Tibial artery (tissue), 4 donors: ENCODE results near the gene BHLHA15.

Experiments used
- DNase-seq, 2 donors: peaks; one replicate each; pipeline ENCODE4 v3.0.0-alpha.2; 2019
- H3K27ac ChIP-seq, 2 donors: fragments of 200-600 bp; sonication (generic) in 1 of 2; 1 replicate in 1 of 2; 2 replicates in 1 of 2; pipeline ENCODE4 v1.5.1; 2018 to 2019; ENCODE audit warnings: mild to moderate bottlenecking in 1 of 2
- H3K27me3 ChIP-seq, 2 donors: fragments of 200-600 bp; sonication (generic) in 1 of 2; one replicate each; pipeline versions ENCODE4 v1.5.1 to v1.6.0; 2016 to 2019
- H3K36me3 ChIP-seq, 3 donors: fragments of 200-600 bp; sonication (generic) in 2 of 3; one replicate each; pipeline ENCODE4 v1.5.1; 2016 to 2019; ENCODE audit warnings: mild to moderate bottlenecking in 2 of 3
- H3K4me1 ChIP-seq, 4 donors: fragments of 200-600 bp; sonication (generic) in 2 of 4; 1 replicate in 3 of 4; 2 replicates in 1 of 4; pipeline ENCODE4 v1.5.1; 2016 to 2019
- H3K4me3 ChIP-seq, 2 donors: fragments of 200-600 bp; sonication (generic) in 1 of 2; 1 replicate in 1 of 2; 2 replicates in 1 of 2; pipeline ENCODE4 v1.5.1; 2018 to 2019; ENCODE audit warnings: mild to moderate bottlenecking in 2 of 2
- H3K9me3 ChIP-seq, 3 donors: fragments of 200-600 bp; sonication (generic) in 1 of 3; one replicate each; pipeline ENCODE4 v1.5.1; 2016 to 2019
- CTCF ChIP-seq, 2 experiments: fragments of 200-600 bp in 1 of 2; fragments of 450-650 bp in 1 of 2; IDR thresholded peaks; one replicate each; pipeline ENCODE4 v1.5.1; 2017 to 2019; ENCODE audit warnings: antibody characterized with exemption in 2 of 2, mild to moderate bottlenecking in 1 of 2, moderate library complexity in 1 of 2
- intact Hi-C: fragments of 100-400 bp; cut with DNase I; formaldehyde crosslinking; loops from one replicate; pipeline ENCODE4 v1.15.0; 2023; ENCODE audit warnings: low total_unique reads

BHLHA15 gene

DNA sequence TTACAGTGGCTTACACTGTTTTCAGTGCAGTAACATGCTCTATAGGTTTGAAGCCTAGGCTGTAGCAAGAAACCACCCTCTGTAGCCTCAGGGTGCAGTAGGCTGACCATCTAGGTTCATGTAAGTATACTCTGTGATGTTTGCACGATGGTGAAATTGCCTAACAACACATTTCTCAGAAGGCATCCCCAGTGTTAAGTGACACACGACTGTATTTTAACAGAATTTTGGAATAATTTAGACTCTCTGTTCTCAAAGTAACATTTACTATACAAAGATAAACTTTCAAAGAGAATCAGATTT, 44.6 kb upstream of the BHLHA15 start:
- Histone ChIP-seq H3K27me3 (no peaks in the 10 kb centered on the region), H3K4me1 (no peaks in the 10 kb centered on the region), H3K27ac (no peak overlapping the region), H3K9me3 (no peaks in the 10 kb centered on the region), H3K4me3 (no peak overlapping the region), H3K36me3 (peaks cover 0 to 7% (median 3%) of the 10 kb centered on the region in 3 donors)
- intact Hi-C loops = loop anchor here (5.0 kb wide), 1 partner anchor 144 kb away; no protein-coding TSS in a partner anchor
- DNase-seq = no peak
- no peak for TF ChIP-seq CTCF (IDR thresholded peaks at IDR 0.05)

DNA sequence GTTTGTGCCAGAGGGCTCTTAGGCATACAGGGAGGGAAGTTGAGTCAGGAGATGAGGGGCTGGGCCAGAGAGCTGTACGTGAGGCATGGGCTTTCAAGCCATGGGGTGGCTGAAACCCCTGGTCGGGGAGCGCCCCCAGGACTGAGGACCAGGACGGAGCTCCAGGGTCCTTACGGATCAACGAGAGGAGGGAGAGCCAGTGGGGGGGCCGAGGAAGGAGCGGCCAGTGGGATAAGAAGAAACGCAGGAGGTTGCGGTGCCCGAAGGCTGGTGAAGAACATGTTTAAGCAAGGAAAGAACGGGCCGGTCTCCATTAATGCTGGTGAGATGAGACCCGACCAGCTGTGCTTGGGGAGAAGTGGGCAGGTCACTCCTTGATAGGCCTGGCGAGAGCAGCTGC, 43.6 kb upstream of the BHLHA15 start:
- Histone ChIP-seq H3K4me1 (no peaks in the 10 kb centered on the region), H3K27ac (no peak overlapping the region), H3K27me3 (no peaks in the 10 kb centered on the region), H3K36me3 (peaks cover 8 to 18% (median 13%) of the 10 kb centered on the region in 3 donors), H3K9me3 (no peaks in the 10 kb centered on the region), H3K4me3 (no peak overlapping the region)
- TF ChIP-seq CTCF (IDR thresholded peaks at IDR 0.05) = no peak
- no peak for DNase-seq
- intact Hi-C loops = loop anchor here (2.0 to 5.0 kb wide), 2 partner anchors 61 to 145 kb away; partner anchors contain the start of gene LMTK2

DNA sequence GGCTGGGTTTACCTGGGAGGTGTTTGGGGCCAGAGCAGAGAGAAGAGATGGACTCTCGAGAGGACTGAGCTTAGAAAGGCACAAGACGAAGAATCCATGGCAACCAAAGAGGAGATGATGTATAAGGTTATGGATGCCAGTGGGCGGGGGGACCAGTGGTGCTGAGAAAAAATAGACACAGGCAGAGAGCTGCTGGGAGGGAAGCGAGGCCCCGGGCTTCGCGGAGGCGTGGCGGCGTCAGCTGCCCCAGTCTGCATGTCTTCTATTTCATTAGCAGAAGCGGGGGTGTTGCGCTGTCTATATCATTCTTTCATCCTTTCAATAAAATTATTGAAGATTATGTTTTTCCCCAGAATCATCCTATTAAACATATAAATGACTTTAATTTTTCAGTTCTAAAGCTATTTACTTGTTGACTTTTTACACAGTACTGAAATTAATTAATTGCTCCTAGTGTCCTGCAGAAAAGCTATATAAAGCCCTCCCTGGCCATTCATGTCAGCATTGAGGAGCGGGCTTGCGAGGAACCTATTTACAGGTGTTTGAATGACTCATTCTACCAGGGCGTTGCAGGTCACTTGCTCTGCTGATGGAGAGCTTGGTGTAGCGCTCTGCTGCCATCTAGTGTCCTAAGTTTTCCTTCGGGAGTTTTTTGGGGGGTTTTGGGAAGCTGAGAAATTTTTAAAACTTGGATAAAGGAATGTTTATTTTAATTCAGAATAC, 42.9 kb upstream of the BHLHA15 start:
- Histone ChIP-seq H3K36me3 (peaks cover 12 to 25% (median 17%) of the 10 kb centered on the region in 3 donors), H3K9me3 (no peaks in the 10 kb centered on the region), H3K4me3 (no peak overlapping the region), H3K27ac (no peak overlapping the region), H3K27me3 (no peaks in the 10 kb centered on the region), H3K4me1 (no peaks in the 10 kb centered on the region)
- intact Hi-C loops = loop anchor here (2.0 to 5.0 kb wide), 2 partner anchors 62 to 146 kb away; partner anchors contain the start of gene LMTK2
- DNase-seq = peak in 1 of 2 donors; percentile 38
- peak; percentile 69 to 84 for TF ChIP-seq CTCF (IDR thresholded peaks at IDR 0.05)

- Histone ChIP-seq H3K27ac (no peak overlapping the region), H3K4me1 (no peaks in the 10 kb centered on the region), H3K36me3 (peaks cover 17 to 29% (median 18%) of the 10 kb centered on the region in 3 donors), H3K9me3 (no peaks in the 10 kb centered on the region), H3K27me3 (no peaks in the 10 kb centered on the region), H3K4me3 (no peak overlapping the region)
- intact Hi-C loops = loop anchor here (2.0 to 5.0 kb wide), 2 partner anchors 62 to 147 kb away; partner anchors contain the start of gene LMTK2
- TF ChIP-seq CTCF (IDR thresholded peaks at IDR 0.05) = no peak
- no peak for DNase-seq
Measured at GRCh38 chr7:98168904-98169621, 42.2 kb upstream of the BHLHA15 start.

GRCh38 chr7:98170966-98171365, 40.3 kb upstream of the BHLHA15 start:
- Histone ChIP-seq H3K4me3 (no peak overlapping the region), H3K27ac (no peak overlapping the region), H3K9me3 (no peaks in the 10 kb centered on the region), H3K27me3 (no peaks in the 10 kb centered on the region), H3K4me1 (no peaks in the 10 kb centered on the region), H3K36me3 (peaks cover 17 to 43% (median 28%) of the 10 kb centered on the region in 3 donors)
- TF ChIP-seq CTCF (IDR thresholded peaks at IDR 0.05) = no peak
- intact Hi-C loops = no loop called here
- DNase-seq = no peak
